Heart left ventricle (tissue), 13 donors: ENCODE measurements around the gene KLHL36.

Experiments used
- POLR2A ChIP-seq, 2 donors: fragments of 450-650 bp; IDR thresholded peaks; one replicate each; pipeline ENCODE4 v1.6.1; 2017; ENCODE audit warnings: antibody characterized with exemption in 2 of 2, mild to moderate bottlenecking in 2 of 2, moderate library complexity in 2 of 2
- TF ChIP-seq, protein P1 (sequence below), 12 donors: fragments of 200-600 bp; sonication (generic) in 4 of 12; IDR thresholded peaks; one replicate each; pipeline versions ENCODE4 v1.5.0 to v1.8.0; 2018 to 2022; ENCODE audit warnings: antibody characterized with exemption in 12 of 12, mild to moderate bottlenecking in 5 of 12
- donor health status: ischemic (EF 13 %, LVEDD 7.1; RV severe dilation, severe dysfunction).
- donor health status: DM: no; HTN: yes; CAD: no.
- donor health status: DM: no; HTN: no; CAD: no.
- donor health status: ischemic (EF 25% LVEDD 6.9; RV normal size, moderate dysfunction).
- donor health status: ischemic (EF 25% LVEDD 5.7; RV mildly dilated, moderate dysfunction).
- donor health status: ischemic (EF 35%, LVEDD 5.7; RV mildly dilated, moderate dysfunction).
- donor health status: nonischemic (EF 11% LVEDD 7.7; RV severe dilation, severe dysfunction).
- donor health status: DM: yes; HTN: yes; CAD: no.
- donor health status: PGD.
- donor health status: ischemic (EF 29% LVEDD 5.4; RV normal size, mild dysfunction).
- donor health status: nonischemic (EF 23%, LVEDD 6.1; RV moderate dilation, normal function).

DNA sequence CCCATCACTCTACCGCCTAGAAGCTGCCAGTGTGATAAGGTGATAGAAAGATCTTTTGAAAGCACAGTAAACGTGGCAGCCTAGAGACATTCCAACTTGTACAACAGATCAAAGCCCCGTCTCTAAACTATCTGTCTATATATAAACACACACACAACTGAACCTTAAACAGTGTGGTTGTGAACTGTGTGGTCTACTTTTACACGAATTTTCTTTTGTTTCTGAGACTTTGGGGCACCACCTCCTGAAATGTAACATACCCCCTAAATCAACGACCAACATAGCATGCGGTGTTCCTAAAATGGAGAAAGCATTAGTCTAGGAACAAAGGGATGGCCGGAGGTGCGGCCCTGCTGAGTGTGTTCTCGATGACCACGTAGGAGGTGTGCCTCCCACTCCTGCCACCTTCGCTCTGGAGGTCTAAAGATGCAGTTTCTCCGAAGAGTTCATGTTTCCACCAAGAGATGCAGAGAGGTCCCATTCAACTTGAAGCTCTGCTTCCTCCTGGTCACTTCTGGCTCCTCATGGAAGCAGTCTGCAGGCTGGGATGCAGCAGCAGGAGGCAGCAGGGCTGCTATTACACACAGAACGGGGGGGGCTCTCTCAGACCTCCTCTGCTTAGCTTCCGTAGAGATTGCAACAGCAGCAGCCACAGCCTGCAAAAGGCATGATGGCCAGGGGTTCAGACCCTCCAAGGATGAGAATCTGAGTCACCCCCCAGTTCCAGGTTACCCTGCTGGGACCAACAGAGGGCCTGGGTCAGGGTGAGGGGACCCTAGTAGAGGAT, 28.9 kb downstream of the KLHL36 start:
- TF ChIP-seq, protein P1, sequence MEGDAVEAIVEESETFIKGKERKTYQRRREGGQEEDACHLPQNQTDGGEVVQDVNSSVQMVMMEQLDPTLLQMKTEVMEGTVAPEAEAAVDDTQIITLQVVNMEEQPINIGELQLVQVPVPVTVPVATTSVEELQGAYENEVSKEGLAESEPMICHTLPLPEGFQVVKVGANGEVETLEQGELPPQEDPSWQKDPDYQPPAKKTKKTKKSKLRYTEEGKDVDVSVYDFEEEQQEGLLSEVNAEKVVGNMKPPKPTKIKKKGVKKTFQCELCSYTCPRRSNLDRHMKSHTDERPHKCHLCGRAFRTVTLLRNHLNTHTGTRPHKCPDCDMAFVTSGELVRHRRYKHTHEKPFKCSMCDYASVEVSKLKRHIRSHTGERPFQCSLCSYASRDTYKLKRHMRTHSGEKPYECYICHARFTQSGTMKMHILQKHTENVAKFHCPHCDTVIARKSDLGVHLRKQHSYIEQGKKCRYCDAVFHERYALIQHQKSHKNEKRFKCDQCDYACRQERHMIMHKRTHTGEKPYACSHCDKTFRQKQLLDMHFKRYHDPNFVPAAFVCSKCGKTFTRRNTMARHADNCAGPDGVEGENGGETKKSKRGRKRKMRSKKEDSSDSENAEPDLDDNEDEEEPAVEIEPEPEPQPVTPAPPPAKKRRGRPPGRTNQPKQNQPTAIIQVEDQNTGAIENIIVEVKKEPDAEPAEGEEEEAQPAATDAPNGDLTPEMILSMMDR (IDR thresholded peaks at IDR 0.05) = no peak
- TF ChIP-seq POLR2A (IDR thresholded peaks at IDR 0.05) = no peak
